Raji (cell line): ENCODE results near the gene TBC1D16.

Source experiments
- POLR2A ChIP-seq: IDR thresholded peaks from 2 replicates; pipeline ENCODE4 v1.6.1; 2011; ENCODE audit warnings: low read depth, low read length, control low read depth; ENCODE audit not compliant: insufficient read depth

TBC1D16 gene

DNA sequence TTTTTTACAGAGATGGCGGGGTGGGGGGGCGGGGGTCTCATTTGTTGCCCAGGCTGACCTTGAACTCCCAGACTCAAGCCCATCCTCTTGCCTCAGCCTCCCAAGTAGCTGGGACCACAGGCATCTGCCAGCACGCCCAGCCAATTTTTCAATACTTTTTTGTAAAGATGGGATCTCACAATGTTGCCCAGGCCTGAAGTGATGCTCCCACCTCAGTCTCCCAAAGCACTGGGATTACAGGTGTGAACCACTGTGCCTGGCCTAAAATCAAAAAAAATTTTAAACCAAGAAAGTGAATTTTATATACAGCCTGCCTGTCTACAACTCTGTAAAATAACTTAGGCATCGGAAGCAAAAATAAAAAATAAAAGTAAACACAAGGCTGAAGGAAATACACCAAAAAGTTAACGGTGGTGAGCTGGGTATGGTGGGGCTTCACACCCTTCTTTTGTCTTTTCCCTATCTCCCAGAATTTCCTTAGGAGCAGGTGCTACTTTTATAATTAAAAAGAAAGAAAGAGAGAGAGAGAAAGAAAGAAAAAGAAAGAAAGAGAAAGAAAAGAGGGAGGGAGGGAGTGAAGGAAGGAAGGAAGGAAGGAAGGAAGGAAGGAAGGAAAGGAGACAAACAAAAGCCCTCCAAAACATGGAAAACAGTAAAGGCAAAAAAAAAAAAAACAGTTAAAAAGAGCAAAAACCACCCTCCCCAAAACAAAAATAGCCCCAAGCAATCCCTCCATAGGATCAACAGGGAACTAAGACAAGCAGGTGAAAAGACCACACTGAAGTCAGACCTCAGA lies 51.4 kb downstream of the TBC1D16 start:
- TF ChIP-seq POLR2A: no peak

DNA sequence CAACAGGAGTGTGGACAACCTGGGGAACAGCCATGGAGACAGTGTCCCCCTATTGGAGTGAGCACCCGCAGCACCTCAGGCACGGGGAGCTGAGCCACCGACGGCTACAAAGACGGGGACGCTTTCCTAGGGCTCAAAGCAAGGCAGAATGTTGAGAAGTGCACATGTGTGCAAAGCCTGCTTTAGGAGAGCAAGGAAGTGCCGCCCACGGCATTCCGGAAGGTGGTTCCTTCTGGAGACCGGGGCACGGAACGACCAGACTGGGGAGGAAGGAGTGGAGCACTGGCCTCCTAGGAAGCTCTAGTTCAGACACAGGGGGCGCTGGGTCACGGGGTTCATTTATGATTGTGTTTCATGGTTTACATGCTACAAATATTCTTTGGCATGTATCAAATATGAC lies 52.2 kb downstream of the TBC1D16 start:
- no peak for TF ChIP-seq POLR2A

DNA sequence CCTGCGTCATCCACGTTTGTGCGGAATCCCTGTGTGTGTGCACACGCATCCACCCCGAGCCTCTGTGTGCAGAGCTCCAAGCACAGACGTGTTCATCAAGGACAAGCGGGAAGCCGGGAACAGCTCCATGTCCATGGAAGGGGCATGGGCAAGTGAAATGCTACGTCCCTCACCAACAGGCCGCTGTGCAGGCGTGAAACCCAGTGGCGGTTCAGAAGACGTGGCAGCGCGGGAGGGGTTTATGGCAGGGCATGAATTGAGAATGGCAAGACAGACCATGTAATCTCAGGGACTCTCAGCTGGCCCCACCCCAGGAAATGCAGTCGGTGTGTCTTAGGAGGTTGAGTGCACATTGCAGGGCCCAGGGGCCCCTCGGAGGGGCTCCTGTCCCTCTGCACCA lies 52.7 kb downstream of the TBC1D16 start:
- no peak for TF ChIP-seq POLR2A

DNA sequence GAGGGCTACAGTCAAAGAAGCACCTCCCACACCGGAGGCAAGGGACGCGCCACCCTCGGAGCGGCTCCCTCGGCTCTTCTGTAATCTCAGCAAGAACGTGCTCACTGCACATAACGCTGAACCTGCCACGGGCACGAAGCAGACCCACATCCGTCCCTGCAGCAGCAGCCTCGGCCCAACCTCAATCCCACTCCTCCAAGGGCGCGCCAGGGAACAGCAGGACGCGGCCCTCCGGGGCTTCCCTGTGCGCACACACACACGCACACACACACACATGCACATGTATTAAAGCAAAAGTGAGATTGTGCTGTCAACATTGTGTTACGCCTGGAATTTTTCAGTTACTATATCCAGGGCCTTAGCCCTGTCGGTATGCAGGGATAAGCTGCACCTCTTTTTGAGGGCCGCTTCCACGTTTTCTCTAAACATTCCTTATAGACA lies 54.0 kb downstream of the TBC1D16 start:
- no peak for TF ChIP-seq POLR2A

DNA sequence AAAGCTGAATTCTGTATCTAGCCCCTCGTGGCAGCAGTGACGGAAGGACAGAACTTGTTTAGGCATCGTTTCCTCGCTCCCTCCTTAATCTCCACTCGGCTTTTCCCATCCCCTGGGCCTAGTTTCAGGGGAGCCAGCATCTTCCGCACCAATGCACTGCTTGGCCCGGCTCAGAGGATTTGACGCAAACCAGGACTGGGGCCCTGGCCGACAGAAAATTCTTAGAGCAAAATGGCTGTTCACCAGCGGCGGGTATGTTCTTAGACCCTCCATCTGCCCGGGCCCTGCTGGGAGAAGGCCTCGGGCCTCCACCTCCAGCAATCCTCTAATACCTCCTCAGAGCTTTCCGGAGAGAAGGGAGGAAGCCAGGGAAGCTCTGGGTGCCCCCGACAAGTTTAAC lies 54.6 kb downstream of the TBC1D16 start:
- no peak for TF ChIP-seq POLR2A

DNA sequence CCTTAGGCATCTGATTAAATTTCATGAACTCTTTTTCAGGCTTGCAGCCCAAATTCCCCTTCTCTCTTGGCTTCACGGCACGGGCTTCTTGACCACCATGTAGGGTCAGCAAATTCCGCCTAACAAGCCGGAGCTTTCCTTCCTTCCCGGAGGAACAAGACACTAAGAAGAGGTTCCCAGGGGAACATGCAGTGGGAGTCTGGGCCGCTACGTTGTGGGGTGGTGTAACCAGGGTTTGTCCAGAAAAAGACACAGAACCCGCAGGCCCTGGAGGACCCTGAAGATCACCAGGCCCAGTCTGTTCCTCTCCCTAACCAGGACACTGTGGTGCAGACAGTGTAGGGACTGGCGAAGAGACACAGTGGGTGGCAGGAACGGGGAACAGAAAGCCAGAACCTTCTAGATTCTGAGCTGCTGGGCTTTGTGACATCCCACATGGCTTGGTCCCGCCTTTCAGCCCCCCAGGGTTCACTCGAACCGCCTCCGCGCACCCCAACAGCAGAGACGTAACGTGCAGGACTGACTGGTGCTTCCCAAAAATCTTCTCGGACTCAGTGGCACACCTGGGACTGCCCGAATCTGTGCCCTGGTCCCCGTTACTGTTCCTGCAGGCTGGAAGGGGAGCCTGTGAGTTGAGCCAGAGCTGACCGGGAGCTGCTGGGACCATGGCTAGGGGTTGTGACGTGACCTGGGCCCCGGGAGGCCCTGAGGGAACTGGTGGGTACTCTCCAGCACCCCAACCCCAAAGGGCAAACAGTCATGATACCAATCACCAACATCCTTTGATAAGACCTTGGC lies 55.2 kb downstream of the TBC1D16 start:
- TF ChIP-seq POLR2A: no peak

DNA sequence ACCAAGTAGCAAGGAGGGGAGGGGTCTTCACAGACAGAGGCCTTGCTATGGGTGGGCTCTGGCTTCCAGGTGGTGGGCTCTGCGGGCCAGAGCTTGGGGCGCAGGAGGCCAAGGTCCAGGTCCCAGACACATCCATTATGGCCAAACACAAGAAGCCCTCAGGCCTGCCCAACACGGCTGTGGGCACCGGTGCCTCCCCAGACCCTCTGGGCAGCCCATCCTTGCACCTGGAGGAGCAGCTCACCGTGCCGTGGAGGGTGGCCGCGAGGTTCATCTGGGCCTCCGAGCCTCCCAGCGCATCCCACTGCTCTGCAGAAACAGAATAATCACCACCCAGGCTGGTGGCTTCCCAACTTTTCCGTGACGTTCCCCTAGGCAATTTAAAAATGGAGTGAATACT lies 55.9 kb downstream of the TBC1D16 start:
- no peak for TF ChIP-seq POLR2A

DNA sequence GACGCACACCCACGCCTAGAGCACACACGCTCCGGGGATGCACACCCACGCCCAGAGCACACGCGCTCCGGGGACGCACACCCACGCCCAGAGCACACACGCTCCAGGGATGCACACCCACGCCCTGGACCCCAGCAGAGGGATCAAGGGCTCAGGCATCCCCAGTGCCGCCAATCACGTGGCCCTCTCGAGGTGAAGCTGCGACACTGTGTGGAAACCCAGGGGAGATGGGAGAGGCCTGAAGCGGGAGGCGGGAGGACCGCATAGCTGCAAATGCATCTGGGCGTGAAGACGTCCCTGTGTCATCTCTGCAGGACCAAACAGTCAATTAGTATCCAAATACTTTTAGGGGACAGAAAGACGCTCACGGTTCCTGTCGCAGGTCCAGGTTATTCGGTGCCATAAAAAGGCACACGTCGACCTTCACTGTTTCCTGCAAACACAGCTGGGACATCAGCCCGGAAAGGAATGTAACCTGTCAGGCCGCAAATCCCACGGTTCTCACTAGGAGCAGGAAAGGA lies 56.4 kb downstream of the TBC1D16 start:
- no peak for TF ChIP-seq POLR2A

DNA sequence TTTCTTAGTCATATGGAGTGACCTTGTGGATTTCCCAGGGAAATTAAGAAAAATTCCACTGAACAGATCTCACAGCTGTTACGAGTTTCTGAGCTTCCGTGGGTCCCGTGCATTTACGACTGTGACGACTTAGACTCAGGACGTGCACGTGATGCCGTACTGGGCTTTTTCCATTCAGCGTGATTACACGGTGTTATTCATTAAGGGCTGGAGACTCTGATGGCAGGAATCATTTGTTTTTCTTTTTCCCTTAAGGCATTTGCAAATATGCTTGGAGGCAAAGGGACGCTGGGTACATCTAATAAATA lies 57.2 kb downstream of the TBC1D16 start:
- TF ChIP-seq POLR2A: no peak

DNA sequence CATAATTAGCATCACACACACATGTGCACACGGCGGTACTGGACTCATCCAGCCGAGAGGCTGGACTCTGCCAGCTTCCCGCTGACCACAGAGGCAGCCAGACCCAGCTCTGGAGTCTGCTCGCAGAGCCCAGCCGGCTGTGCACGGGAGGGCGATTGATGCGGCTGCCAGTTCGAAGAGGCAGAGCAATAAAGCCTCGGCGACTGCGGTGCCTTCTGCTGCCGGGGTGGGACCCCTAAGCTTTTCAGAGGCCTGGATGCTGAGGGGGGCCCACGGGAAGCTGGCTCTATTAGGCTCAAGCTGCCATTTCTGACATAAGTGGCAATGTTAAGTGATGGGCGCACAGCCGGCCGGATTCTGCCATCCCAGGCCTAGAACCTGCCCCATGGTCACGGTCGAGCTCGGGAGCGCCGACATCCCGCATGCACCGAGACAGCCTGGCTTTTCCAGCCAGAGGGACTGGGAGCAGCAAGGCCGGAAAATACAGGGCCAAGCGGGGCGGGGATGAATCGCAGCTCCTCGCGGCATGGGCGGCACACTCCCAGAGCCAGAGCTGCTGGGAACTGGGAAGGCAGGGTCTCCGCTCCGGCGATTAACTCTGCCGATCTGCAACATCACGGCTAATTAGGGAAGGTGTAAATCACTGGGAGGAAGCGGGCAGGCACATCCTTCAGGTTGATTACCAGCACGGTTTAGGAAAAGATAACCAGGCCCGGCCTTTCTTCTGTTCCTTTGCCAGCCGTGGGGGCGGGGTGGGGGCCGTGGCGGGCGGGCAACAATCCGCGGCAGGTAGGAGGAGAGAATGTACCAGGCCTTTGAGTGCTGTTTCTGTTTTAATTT lies 57.7 kb downstream of the TBC1D16 start:
- TF ChIP-seq POLR2A: no peak

DNA sequence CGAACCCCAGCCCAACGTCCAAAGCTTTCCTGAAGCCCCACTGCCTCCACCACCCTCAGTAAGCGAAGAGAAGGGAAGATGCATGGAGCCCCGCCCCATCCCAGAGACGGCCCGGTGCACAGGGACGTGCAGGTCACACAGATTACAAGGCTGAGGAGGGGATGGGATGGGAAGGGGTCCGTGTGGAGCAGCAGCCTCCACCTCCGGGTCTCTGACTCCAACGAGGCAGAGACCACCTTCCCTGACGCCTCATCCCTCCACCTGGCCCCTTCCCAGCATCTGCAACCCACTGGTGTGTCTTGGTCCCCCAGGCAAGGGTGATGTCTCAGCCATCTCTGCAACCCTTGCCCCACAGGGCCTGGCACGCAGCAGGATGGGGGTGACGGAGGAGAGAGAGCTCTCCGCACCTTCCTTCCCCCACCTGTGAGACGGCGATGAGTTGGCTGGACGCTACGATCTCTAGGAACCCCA lies 58.5 kb downstream of the TBC1D16 start:
- TF ChIP-seq POLR2A: no peak

DNA sequence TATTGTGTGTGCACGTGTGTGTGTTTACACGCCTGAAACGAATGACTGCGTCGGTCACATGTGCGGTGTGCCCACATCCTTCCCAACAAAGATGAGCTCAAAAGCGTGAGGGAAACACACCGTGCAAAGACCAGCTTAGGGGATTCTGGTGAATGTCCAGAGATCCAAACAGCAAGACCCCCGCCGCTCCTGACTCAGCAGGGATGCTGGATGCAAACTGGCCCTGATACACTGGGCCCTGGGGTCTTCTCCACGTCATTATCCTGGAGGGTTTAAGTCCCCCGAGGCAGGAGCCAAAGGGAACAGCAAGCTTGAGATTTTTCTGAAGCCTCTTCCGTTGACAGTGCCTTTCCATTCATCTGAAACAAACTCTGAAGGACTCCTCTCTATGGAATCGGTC lies 59.2 kb downstream of the TBC1D16 start:
- TF ChIP-seq POLR2A: no peak

DNA sequence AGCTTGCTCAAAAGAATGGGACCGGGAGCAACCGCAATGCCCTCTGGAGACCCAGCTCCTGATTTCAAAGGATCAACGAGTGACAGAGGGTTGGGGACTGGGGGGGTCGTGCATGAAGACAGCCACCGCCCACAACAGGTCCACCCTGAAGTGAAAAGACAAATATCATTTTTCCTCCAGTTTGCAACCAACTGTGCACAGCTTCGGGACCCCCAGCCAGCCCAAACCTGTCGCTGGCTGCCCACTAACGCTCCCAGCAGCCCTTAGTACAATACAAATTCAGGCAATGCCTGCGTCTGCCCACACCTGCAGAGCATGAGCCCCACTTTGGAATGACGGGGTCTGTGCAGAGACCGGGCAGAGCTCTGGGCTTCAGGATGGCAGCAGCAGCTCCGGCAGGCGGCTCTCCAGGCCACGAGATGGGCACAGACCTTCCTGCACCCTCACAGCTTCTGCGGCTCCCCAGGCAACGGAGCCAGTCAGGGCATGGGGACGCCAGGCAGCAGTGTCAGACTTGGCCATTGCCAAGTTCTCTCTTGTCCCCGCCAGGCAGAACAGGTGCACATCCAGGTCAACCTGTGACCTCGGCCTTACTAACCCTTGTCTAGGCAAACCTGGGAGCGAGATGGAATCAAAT lies 60.1 kb downstream of the TBC1D16 start:
- TF ChIP-seq POLR2A: no peak

DNA sequence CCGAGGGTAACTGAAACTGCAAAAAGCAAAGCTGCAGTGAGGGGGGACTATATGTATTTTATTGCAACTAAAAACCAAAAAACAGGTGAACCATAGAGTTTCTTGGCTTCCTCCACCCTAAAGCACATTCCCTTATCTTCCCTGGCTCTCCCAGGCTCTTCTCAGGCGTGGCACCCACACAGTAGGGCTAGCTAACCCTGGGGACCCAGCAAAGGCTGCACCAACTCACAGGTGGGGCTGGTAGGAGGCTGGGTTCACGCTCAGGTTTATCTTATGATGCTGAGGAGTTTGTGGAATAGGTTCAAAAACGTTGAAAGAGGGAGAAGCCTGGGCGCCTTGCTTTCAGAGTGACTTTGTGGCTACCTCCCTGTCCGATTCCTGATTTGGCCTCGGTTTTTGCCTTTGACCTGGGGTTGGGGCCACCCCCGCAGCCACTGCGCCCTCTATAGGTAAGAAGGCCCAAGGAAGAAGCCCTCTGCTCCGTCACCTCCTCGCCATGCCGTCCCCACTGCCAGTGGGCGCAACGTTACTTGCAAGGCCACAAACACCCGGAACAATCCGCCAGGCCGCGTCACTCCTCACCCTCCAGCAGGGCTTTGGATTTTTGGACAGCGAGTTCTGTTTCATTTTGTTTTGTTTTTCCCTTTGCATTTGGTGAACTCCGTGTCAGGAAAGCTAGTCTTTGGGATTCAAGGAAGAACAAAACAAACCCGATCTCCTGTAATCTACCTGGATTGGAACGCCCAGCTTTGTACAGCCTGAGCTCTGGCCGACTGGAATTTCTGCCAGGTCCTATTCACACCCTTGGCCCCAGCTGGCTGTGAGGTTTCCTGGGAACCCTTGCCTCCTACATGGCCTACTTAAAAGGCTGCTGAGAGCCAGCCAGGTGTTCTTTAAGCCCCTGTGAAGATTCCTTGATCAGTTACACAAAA lies 60.8 kb downstream of the TBC1D16 start:
- no peak for TF ChIP-seq POLR2A
